HG03558 (cell line): ENCODE results near the gene CFAP77.

Source experiments
- ATAC-seq: cut with Tn5 transposase; IDR thresholded peaks from one replicate; pipeline ENCODE4 v1.9.1; 2021; ENCODE audit warnings: moderate number of reproducible peaks; ENCODE audit not compliant: unreplicated experiment; ENCODE audit errors: extremely low read depth

Gene CFAP77

DNA sequence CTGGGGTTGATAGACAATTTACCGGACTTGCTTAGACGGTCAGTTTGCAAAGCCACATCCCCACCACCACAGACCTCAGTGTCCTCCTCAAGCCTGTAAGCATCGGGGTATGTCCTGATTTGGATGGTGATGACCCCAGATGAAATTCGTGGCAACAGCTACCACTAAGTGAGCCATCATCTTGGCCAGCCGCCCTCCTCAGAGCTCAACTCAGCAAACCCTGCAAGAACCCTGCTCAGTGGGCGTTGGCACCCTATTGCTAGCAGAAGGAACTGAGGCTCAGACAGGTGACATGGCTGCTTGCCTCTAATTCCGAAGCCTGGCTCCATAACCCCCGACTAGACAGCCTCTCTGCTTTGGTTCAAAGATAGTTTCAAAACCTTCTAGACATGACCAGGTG is 131.0 kb downstream of the CFAP77 start:
- no peak for ATAC-seq

DNA sequence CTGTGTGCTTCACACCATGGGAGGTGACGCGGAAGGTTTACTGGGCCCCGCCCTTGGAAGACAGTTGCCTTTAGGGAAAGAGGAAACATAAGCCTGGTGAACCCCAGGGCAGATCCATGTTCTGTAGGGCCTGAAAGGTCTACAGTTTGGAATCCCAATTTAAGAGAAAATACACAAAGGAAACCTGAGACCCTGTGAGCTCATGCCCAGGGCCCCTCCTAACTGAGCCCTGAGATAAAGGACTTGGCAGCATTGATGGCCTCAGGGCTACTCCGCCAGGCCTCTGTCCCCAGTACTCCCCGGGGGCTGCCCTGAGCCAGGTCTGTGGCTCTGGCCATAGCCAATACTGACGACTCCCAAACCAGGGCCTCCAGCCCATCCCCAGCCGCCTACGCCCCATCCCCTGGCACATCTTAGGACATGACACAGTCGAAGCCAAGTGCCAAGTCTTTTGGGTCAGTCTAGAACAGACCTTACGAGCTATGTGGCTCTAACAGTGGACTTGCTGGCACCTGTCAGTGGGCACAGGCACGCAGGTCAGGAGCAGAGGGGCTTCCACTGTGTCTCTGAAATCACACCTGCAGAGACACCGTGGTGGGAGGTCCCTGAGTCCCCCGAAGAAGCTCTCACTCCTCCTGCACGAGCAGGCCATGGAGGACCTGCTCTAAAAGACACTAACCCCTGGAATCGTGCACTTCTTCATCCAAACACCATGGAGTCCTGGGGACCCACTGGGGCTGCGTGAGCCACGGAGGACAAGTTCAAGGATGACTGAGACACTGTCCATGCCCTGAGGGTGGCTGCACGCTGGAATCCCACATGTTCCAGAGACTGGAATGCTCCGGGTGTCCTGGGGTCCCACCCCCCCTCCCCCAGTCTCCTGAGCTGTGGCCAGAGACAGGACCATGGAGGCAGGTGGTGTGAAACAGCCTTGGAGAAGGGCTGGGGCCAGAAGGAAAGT is 132.1 kb downstream of the CFAP77 start:
- no peak for ATAC-seq

- ATAC-seq: no peak
These were observed 133.2 kb downstream of the CFAP77 start for GRCh38 chr9:132543251-132543650.

GRCh38 chr9:132543960-132544359 is 133.9 kb downstream of the CFAP77 start:
- ATAC-seq: no peak

DNA sequence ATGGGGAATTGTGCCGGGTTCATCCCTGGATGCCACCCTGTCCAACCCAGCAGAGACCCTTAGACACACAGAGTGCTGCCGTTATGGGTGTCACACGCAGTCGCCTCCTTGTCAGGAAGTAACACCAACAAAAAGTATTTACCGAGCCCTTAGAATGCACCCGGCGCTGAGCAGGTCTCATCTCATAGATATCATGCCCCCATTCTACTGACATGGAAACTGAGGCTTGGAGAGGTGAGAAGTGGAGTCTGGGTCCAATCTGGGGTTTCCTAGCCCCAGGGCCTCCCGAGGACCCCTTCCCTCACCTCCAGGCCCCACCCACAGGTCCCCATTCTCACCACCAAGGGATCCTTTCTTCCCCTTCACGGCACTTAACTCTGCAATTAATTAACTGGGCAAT is 135.6 kb downstream of the CFAP77 start:
- ATAC-seq: no peak

- ATAC-seq: no peak
These were observed 136.4 kb downstream of the CFAP77 start for GRCh38 chr9:132546148-132547051.

GRCh38 chr9:132547052-132547431 is 137.0 kb downstream of the CFAP77 start:
- no peak for ATAC-seq

GRCh38 chr9:132547436-132547835 is 137.4 kb downstream of the CFAP77 start:
- no peak for ATAC-seq

GRCh38 chr9:132547976-132548730 is 138.1 kb downstream of the CFAP77 start:
- no peak for ATAC-seq

- ATAC-seq: no peak
These were observed 139.0 kb downstream of the CFAP77 start for GRCh38 chr9:132548751-132549640.

- no peak for ATAC-seq
These were observed 141.5 kb downstream of the CFAP77 start for GRCh38 chr9:132551556-132551955.

GRCh38 chr9:132552041-132552440 is 142.0 kb downstream of the CFAP77 start:
- no peak for ATAC-seq

GRCh38 chr9:132554755-132555154 is 144.7 kb downstream of the CFAP77 start:
- no peak for ATAC-seq

GRCh38 chr9:132555528-132555927 is 145.5 kb downstream of the CFAP77 start:
- ATAC-seq: no peak

DNA sequence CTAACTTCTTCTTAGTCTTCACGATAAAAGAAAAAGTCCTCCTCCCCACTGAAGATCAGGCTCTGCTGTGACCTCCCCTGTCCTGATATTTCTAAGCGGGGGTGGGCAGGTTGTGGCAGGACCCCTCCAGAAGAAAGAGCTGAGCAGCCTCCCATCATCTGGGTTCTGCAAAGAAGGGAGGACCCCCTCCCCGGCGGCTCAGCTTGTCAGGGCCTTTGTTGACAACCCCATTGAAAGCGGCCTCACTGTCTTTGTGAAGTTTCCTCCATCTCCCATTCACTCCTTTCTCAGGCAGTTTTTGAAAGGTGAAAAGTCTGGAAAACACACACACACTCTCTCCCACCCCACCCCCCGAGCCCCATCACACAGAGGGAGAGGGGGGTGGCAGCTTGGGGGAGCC is 146.2 kb downstream of the CFAP77 start:
- no peak for ATAC-seq

DNA sequence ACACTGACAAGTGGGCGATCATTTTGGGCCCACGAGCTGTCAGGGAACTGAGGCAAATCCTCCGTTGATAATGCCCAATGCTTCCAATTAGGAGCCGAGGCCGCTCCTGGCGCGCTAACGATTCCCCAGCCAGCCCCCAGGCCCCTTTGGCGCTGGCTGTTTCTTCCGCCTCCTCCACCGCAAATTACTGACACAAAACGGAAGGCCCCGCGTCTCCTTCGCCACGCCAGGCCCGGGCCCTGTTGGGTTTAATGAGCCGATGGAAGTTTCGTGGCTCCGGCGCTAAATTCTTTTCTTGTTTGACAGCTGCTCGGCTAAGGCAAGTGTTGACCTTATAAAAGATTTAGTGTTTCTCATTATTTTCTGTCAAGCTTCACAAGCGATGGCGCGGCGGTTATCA is 146.7 kb downstream of the CFAP77 start:
- no peak for ATAC-seq

- no peak for ATAC-seq
These were observed 147.1 kb downstream of the CFAP77 start for GRCh38 chr9:132557159-132557558.

DNA sequence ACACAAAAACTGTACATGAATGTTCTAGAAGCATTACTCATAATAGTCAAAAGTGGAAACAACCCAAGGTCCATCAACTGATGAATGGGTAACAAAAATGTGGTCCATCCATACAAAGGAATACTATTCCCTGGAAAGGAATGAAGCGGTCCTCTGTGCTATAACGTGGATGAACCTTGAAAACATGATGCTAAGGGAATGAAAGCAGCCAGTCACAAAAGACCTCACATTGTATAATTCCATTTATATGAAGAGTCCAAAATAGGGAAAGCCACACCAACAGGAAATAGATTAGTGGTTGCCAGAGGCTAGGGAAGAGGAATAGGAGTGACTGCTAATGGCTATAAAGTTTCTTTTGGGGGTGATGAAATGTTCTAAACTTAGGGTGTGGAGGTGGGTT is 149.7 kb downstream of the CFAP77 start:
- no peak for ATAC-seq

DNA sequence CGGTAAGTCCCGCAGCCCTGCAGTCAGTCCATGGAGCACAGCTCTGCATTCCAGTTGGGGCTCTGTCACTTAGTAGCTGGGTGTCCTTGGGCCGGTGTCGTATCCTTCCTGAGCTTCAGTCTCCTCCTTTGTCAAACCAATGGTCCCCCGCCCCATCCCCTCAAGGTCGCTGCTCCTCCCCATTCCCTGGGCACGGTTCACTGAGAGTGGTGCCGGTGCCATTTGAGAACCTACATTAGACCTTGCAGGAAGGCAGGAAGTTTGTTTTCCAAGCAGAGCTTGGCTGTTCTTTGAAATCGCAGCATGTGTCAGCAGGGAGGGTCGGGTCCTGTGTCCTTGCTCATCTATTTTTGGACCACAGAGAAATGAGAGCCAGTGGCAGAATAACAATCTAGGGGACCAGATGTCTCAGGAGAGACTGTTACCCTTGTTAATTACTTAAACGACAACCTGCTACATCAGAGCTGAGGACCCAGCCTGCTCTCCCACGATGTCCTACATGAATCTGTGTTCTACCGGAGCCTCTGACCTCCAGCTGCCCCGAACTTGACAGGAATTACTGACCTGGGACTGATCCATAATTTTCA is 150.7 kb downstream of the CFAP77 start:
- ATAC-seq: no peak
